Common myeloid progenitor, CD34-positive (primary cell): ENCODE results near the gene EFNA5.

ENCODE experiments used
- CTCF ChIA-PET: fragments of 350-600 bp; sonication (Branson Sonifier 250); formaldehyde crosslinking; loops from one replicate; lab custom pipeline; 2021; ENCODE audit warnings: antibody characterized with exemption; lab: Charles Lee
- POLR2A ChIA-PET: fragments of 350-600 bp; sonication (Branson Sonifier 250); formaldehyde crosslinking; loops from one replicate; lab custom pipeline; 2021; ENCODE audit warnings: antibody characterized with exemption; lab: Charles Lee
- DNase-seq, 3 donors: peaks; one replicate each; pipeline versions ENCODE4 v3.0.0 to v3.0.0-alpha.2; 2013
- H3K27ac ChIP-seq, 2 experiments: 1 replicate in 1 of 2; 2 replicates in 1 of 2; pipeline ENCODE4 v1.7.0; 2013; ENCODE audit warnings: inconsistent platforms in 2 of 2, low read length in 2 of 2, mild to moderate bottlenecking in 2 of 2, low read depth in 1 of 2, moderate library complexity in 1 of 2; ENCODE audit not compliant: severe bottlenecking in 2 of 2, insufficient read depth in 1 of 2, poor library complexity in 1 of 2
- H3K27me3 ChIP-seq, 5 experiments: replicated peaks in 2 of 5; 1 replicate in 3 of 5; 2 replicates in 2 of 5; pipeline versions ENCODE4 v1.6.1 to v1.7.0; 2013; ENCODE audit warnings: low read length in 4 of 5, mild to moderate bottlenecking in 2 of 5, moderate library complexity in 2 of 5, inconsistent platforms in 1 of 5; ENCODE audit not compliant: insufficient read depth in 5 of 5, control insufficient read depth in 4 of 5
- H3K36me3 ChIP-seq, 4 experiments: 1 replicate in 2 of 4; 2 replicates in 2 of 4; pipeline versions ENCODE4 v1.6.1 to v1.7.0; 2013; ENCODE audit warnings: low read length in 3 of 4, control low read depth in 1 of 4, mild to moderate bottlenecking in 1 of 4; ENCODE audit not compliant: control insufficient read depth in 4 of 4, insufficient read depth in 4 of 4
- H3K4me1 ChIP-seq, 4 experiments: 1 replicate in 3 of 4; 2 replicates in 1 of 4; pipeline versions ENCODE4 v1.6.1 to v1.7.1; 2013; ENCODE audit warnings: low read length in 3 of 4, mild to moderate bottlenecking in 3 of 4, control low read depth in 1 of 4, inconsistent platforms in 1 of 4, moderate library complexity in 1 of 4; ENCODE audit not compliant: control insufficient read depth in 4 of 4, insufficient read depth in 4 of 4; ENCODE audit errors: control extremely low read depth in 1 of 4
- H3K4me3 ChIP-seq, 7 experiments: 1 replicate in 4 of 7; 2 replicates in 3 of 7; pipeline versions ENCODE4 v1.5.1 to v1.7.0; 2013; ENCODE audit warnings: mild to moderate bottlenecking in 7 of 7, low read length in 6 of 7, moderate library complexity in 6 of 7, inconsistent platforms in 2 of 7, low read depth in 2 of 7, control low read depth in 1 of 7; ENCODE audit not compliant: insufficient read depth in 4 of 7, control insufficient read depth in 1 of 7; ENCODE audit errors: extremely low read depth in 1 of 7
- H3K9me3 ChIP-seq, 5 experiments: 1 replicate in 4 of 5; 2 replicates in 1 of 5; pipeline versions ENCODE4 v1.6.1 to v1.7.1; 2013; ENCODE audit warnings: low read length in 4 of 5, mild to moderate bottlenecking in 2 of 5, inconsistent platforms in 1 of 5, low read depth in 1 of 5, moderate library complexity in 1 of 5; ENCODE audit not compliant: control insufficient read depth in 4 of 5, insufficient read depth in 2 of 5; ENCODE audit errors: control extremely low read depth in 1 of 5
- WGBS: methylation state at CpG from one replicate; pipeline ENCODE4 v1.1.5; 2013; ENCODE audit not compliant: insufficient coverage; 5-methylcytosine and 5-hydroxymethylcytosine counted together

Gene EFNA5

DNA sequence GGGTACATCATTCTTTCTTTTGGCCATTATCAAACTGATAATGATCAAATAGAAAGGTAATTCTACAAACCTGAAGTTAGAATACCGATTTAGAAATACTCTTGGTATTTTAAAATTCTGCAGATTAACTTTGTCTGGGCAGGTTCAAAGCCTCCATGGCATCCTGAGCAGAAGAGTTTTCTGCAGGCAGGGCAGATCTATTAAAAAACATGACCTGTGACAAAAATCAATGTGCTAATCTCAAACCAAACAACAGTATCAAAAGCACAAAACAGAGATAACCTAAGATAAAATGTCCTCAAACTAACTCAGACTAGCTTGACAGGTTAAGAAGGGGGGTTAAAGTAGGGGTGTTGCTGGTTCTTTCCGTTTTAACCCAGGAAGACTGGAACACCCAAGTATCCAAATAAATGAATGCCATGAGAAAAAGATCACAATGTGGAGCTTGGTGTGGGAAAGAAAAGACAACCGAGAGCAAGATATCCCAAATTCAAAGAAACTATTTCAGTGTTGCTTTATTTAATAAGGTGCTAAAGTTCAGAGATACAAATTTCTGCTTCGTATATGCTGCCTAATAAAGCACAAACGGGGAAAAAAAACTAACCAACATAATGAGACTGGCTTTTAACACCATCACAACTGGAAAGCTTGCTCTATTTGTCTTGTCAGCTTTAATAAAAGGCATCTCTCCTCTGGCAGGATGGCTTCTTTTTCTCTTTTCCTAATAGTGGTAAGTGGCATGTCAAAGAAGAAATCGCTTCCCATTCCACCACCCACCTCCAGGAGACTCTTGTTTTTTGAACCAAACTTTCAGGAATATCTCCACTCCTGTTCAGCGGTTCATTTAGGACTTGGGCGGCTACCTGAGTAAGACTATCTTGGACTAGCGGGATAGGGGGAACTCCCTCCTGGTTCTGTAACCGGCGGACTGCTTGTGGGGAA, 2.3 kb downstream of the EFNA5 start:
- CTCF ChIA-PET, result no interaction called here

DNA sequence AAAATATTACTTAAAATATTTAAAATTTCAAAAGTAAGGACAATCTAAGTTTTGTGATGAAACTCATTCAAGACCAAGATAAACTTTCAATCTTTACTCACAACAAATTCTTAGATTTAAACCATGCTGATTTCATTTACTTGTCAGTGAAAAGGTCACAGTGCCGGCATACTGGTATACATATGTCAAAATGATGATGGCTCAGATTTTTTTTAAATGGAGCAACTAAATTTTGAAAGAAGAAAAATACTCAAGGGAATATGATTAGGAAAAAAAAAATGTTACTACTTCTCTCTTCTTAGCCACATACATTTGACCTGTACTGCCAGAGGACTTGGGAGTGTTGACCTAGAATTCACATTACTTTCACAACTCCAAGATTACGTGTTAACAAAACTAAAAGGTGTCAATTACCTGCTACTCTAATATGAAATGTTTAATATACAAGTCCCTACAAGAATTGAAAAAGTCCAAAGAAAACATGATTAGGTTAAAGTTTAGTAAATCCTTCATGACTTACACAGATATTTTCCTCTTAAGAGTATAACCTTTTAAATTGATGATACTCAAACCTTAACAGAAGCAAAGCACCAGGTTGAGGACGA, 4.6 kb downstream of the EFNA5 start:
- no peak for DNase-seq
- H3K27ac ChIP-seq, result no peak overlapping the region
- ChIA-PET CTCF (no interaction called here), POLR2A (no interaction called here)
- H3K4me1 ChIP-seq, result peaks cover 0 to 23% (median 21%) of the 10 kb centered on the region in 4 experiments
- H3K27me3 ChIP-seq, result peaks cover 15 to 66% (median 28%) of the 10 kb centered on the region in 5 experiments
- WGBS, result no CpG with 5 or more reads among the region's 3 CpGs
- no peaks in the 10 kb centered on the region for H3K9me3 ChIP-seq
- no peaks in the 10 kb centered on the region for H3K36me3 ChIP-seq
- no peak overlapping the region for H3K4me3 ChIP-seq

More for the DNA sequence above, 2.3 kb downstream of the EFNA5 start:
- H3K27ac ChIP-seq, result no peak overlapping the region
- no peaks in the 10 kb centered on the region for H3K9me3 ChIP-seq
- H3K4me3 ChIP-seq, result peak overlapping the region in 1 of 7 experiments; percentile 16
- peak in 1 of 3 donors; percentile 6 for DNase-seq
- no peaks in the 10 kb centered on the region for H3K36me3 ChIP-seq
- H3K4me1 ChIP-seq, result peaks cover 2 to 46% (median 43%) of the 10 kb centered on the region in 4 experiments
- H3K27me3 ChIP-seq, result peaks cover 23 to 84% (median 34%) of the 10 kb centered on the region in 5 experiments
- POLR2A ChIA-PET, result no interaction called here
- WGBS, result 34% methylated on average over 6 of the region's 11 CpGs

DNA sequence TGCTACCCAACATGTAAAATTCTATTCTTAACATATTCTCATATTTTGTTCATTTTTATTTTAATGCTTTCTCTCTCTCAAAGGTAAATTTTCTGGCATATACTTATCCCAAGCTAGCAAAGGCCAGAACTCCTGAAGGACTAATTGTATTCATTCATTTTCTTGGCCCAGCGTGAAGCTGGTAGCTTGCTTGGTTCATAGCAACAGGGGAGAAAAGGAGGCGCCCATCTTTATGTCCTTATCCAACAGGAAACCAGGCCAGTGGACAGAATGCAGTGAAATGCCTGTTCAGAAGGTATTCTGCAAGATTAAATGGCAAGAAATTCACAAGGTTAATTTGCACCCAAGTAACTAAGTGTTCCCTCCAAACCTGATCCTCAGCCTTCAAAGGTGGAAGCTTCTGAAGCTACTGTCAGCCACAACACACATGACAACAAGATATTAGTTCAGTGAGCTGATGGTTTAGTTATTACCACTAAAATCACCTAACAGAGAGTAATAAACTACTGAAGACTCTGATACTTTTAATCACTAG, 5.6 kb downstream of the EFNA5 start:
- POLR2A ChIA-PET, result no interaction called here
- CTCF ChIA-PET, result no interaction called here
- Histone ChIP-seq H3K4me3 (no peak overlapping the region), H3K4me1 (peaks cover 0 to 13% (median 10%) of the 10 kb centered on the region in 4 experiments), H3K36me3 (no peaks in the 10 kb centered on the region), H3K9me3 (no peaks in the 10 kb centered on the region), H3K27me3 (peaks cover 14 to 57% (median 25%) of the 10 kb centered on the region in 5 experiments), H3K27ac (no peak overlapping the region)
- DNase-seq, result no peak
- WGBS, result 96% methylated on average over 2 of the region's 2 CpGs

DNA sequence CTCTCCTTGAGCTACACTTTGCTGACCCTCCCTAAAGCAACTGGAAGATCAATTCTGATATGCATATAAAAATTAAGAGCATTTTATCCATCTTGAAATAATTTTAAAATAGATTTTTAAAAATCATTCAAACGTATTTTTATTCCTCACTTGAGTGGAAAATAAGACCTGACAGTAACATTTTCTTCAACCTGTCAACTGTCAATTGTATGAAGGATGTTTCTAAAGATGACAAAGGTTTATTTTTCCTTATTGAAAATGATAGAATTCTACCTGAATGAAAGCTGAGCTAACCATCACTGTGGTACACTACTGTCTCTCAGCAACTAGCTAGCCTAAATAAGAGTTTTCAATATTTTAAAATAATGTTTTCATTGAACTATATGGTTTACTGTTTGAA, 7.0 kb downstream of the EFNA5 start:
- no peaks in the 10 kb centered on the region for H3K9me3 ChIP-seq
- no CpG with 5 or more reads among the region's 1 CpG for WGBS
- POLR2A ChIA-PET, result no interaction called here
- no peak for DNase-seq
- H3K36me3 ChIP-seq, result no peaks in the 10 kb centered on the region
- no peak overlapping the region for H3K4me3 ChIP-seq
- H3K27ac ChIP-seq, result no peak overlapping the region
- H3K4me1 ChIP-seq, result no peaks in the 10 kb centered on the region
- peaks cover 9 to 44% (median 21%) of the 10 kb centered on the region in 5 experiments for H3K27me3 ChIP-seq
- CTCF ChIA-PET, result interaction anchor here (0.9 to 1.4 kb wide), 2 partner anchors 10 to 17 kb away, joined by 3 read pairs; no protein-coding TSS in a partner anchor

DNA sequence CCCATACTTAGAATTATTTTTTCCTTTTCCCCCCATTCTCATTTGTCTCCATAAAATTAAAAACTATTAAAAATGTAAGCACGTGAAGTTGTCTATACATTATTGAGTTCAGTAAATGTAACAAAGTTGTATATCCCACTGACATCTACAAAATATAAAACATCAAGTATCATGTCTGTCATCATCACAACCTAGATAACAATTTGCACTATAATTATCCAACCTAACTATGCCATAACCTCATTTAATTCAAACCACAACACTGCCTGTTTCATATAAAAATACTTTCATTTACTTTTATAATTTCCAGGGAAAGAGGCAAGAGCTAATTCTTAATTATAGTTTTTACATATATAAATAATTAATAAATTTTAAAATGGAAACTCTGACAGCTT, 9.1 kb downstream of the EFNA5 start:
- Histone ChIP-seq H3K4me3 (no peak overlapping the region), H3K27ac (no peak overlapping the region), H3K36me3 (no peaks in the 10 kb centered on the region), H3K27me3 (peaks cover 4 to 27% (median 14%) of the 10 kb centered on the region in 5 experiments), H3K4me1 (no peaks in the 10 kb centered on the region), H3K9me3 (no peaks in the 10 kb centered on the region)
- DNase-seq, result no peak
- ChIA-PET CTCF (interaction anchor here (1.4 kb wide), 1 partner anchor 14 kb away, joined by 5 read pairs; no protein-coding TSS in a partner anchor), POLR2A (no interaction called here)
- no CpG with 5 or more reads among the region's 1 CpG for WGBS

DNA sequence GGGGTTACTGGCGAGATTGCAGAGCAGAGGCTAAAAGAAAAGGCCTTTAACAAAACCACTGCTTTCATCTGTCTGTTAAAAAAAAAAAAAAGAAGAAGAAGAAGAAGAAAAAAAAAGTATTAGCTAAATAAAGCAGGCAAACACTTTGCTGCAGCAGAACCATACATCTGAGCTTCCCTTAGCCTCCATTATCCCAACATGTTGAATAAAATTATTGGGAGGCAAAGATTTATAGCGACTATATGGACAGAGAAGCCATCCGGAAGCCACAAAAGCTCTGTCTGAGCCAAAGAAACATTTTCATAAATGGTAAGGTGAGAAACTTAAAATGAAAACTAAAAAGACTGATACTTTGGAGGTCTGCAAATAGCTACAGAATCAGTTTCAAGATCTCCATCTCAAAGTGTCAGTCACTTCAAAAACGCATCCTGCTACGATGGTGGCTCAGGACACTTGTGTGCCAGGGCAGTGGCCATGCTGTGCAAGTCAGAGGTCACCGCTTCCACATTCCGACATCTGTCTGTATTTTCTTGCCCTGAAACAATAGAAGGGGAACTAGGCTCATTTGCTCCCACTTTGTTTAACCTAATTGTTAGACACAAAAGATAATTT, 9.6 kb downstream of the EFNA5 start:
- DNase-seq, result no peak
- CTCF ChIA-PET, result interaction anchor here (1.4 kb wide), 1 partner anchor 14 kb away, joined by 5 read pairs; no protein-coding TSS in a partner anchor
- H3K4me3 ChIP-seq, result no peak overlapping the region
- no peaks in the 10 kb centered on the region for H3K9me3 ChIP-seq
- POLR2A ChIA-PET, result no interaction called here
- H3K4me1 ChIP-seq, result no peaks in the 10 kb centered on the region
- peaks cover 2 to 22% (median 14%) of the 10 kb centered on the region in 5 experiments for H3K27me3 ChIP-seq
- H3K27ac ChIP-seq, result no peak overlapping the region
- 95% methylated on average over 6 of the region's 7 CpGs for WGBS
- H3K36me3 ChIP-seq, result no peaks in the 10 kb centered on the region
